ENCODE results near the gene DNAH10.

Gene DNAH10

GRCh38 chr12:123867141-123867540 lies 105.0 kb downstream of the DNAH10 start:
- TF ChIP-seq CTCF (IDR thresholded peaks at IDR 0.05; ENCODE audit: low read depth, low read length, missing control alignments): no peak
- no peak overlapping the region for H3K4me3 ChIP-seq (ENCODE audit: low read depth, low read length)
- in situ Hi-C loops (cut with HindIII; ENCODE audit: low sequenced_read_pairs): no loop called here
- no peak for DNase-seq (ENCODE audit: low read depth)

- no peak for TF ChIP-seq CTCF (IDR thresholded peaks at IDR 0.05; ENCODE audit: low read depth, low read length, missing control alignments)
- no peak overlapping the region for H3K4me3 ChIP-seq (ENCODE audit: low read depth, low read length)
- in situ Hi-C loops (cut with HindIII; ENCODE audit: low sequenced_read_pairs): no loop called here
- no peak for DNase-seq (ENCODE audit: low read depth)
Measured at GRCh38 chr12:123868791-123869190, 106.7 kb downstream of the DNAH10 start.

- no peak for TF ChIP-seq CTCF (IDR thresholded peaks at IDR 0.05; ENCODE audit: low read depth, low read length, missing control alignments)
- no peak overlapping the region for H3K4me3 ChIP-seq (ENCODE audit: low read depth, low read length)
- in situ Hi-C loops (cut with HindIII; ENCODE audit: low sequenced_read_pairs): no loop called here
- no peak for DNase-seq (ENCODE audit: low read depth)
Measured at GRCh38 chr12:123873793-123874192, 111.7 kb downstream of the DNAH10 start.

GRCh38 chr12:123877968-123878367 lies 115.9 kb downstream of the DNAH10 start:
- in situ Hi-C loops (cut with HindIII; ENCODE audit: low sequenced_read_pairs): no loop called here

GRCh38 chr12:123879101-123879500 lies 117.0 kb downstream of the DNAH10 start:
- DNase-seq (ENCODE audit: low read depth): no peak
- no peak for TF ChIP-seq CTCF (IDR thresholded peaks at IDR 0.05; ENCODE audit: low read depth, low read length, missing control alignments)
- in situ Hi-C loops (cut with HindIII; ENCODE audit: low sequenced_read_pairs): no loop called here
- no peak overlapping the region for H3K4me3 ChIP-seq (ENCODE audit: low read depth, low read length)

More at GRCh38 chr12:123877968-123878367, 115.9 kb downstream of the DNAH10 start:
- DNase-seq (ENCODE audit: low read depth): no peak
- no peak for TF ChIP-seq CTCF (IDR thresholded peaks at IDR 0.05; ENCODE audit: low read depth, low read length, missing control alignments)
- H3K4me3 ChIP-seq (ENCODE audit: low read depth, low read length): no peak overlapping the region

GRCh38 chr12:123879691-123880090 lies 117.6 kb downstream of the DNAH10 start:
- no peak for TF ChIP-seq CTCF (IDR thresholded peaks at IDR 0.05; ENCODE audit: low read depth, low read length, missing control alignments)
- in situ Hi-C loops (cut with HindIII; ENCODE audit: low sequenced_read_pairs): no loop called here
- H3K4me3 ChIP-seq (ENCODE audit: low read depth, low read length): no peak overlapping the region
- no peak for DNase-seq (ENCODE audit: low read depth)
